Epithelial cell of prostate (primary cell): ENCODE results near the gene MED13.
A peak's percentile ranks its signal among the peaks of the same experiment; 100 is the strongest.

ENCODE experiments used
- DNase-seq: peaks from one replicate; pipeline ENCODE4 v3.0.0-alpha.2; 2011; ENCODE audit warnings: low read depth, low spot score
- H3K27ac ChIP-seq: fragments of 450-650 bp; 2 replicates; pipeline ENCODE4 v1.5.1; 2017; ENCODE audit warnings: mild to moderate bottlenecking

Gene MED13

GRCh38 chr17:62062302-62062701 lies 2.8 kb downstream of the MED13 start:
- H3K27ac ChIP-seq: peak overlapping the region; percentile 94
- no peak for DNase-seq

- no peak for DNase-seq
- no peak overlapping the region for H3K27ac ChIP-seq
Observed at GRCh38 chr17:62059414-62059813, 5.7 kb downstream of the MED13 start.

DNA sequence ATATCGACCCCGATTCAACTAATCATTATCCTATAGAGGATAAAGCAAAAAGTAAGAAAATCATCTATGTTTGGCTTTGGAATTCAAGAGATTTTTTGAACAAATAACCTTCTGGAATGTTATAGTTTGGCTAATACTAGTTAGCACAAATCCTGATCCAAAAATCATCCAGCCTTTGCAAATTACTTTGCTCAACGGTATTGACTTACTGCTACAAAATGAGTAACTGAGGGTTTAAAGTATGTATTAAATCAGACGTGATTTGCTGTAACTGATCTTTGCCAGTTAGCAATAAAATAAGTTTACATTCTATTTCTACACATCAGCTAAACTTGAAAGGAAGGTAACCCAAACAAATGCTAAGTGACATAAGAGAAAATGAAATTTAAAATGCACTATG lies 6.5 kb downstream of the MED13 start:
- H3K27ac ChIP-seq: no peak overlapping the region
- DNase-seq: no peak

DNA sequence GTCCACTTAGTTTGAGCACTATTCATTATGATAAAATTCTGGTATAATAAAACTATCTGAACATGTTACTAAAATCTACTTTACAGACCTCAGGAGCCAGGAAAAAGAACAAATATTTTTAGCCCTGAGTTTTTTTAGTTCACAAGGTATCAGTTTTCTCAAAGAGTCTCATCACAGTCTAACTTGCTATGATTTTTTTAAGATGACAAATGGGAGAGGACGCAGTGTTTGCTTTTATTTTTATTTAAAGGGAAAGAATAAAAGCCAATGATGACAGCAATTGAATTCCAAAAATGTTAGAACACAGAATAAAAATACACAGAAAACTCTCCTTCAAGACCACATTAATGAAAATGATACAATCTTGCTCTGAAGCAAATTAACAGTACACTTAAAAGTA lies 7.4 kb downstream of the MED13 start:
- DNase-seq: no peak
- H3K27ac ChIP-seq: no peak overlapping the region

- peak overlapping the region; percentile 1 for H3K27ac ChIP-seq
- DNase-seq: no peak
Observed at GRCh38 chr17:62052765-62053338, 12.2 kb downstream of the MED13 start.

DNA sequence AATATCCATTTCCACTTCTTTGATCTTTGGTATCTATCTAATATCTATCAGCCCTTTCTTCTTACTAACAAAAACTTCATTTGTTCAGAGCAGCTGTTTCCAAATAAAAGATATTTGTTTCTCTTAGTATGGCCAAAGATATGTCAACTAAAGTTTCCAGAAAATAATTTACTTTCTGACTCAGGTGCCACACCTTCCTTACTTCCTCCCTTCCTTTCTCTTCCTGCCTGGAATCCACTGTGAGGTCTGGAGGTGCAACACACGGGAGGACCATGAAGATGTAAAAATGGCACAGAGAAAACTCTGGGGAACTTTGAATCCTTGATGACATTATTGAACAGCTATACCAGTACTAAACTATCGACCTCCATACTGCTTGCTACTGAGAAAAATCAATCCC lies 14.0 kb downstream of the MED13 start:
- DNase-seq: no peak
- H3K27ac ChIP-seq: peak overlapping the region; percentile 65

DNA sequence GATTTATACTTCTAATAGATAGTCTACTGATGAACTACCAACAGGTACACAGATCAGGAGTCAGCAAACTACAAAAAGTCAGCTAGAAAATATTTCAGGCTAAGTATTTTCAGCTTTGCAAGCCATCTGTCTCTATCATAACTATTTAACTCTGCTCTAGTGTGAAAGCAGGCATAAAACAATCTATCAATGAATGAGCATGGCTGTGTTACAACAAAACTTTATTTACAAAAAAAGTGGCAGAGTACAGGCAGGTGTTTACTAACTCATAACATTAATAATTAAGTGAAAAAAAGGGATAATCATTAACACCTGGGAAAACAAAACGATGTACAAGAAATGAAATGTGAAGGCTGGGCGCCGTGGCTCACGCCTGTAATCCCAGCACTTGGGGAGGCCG lies 15.8 kb downstream of the MED13 start:
- no peak overlapping the region for H3K27ac ChIP-seq
- DNase-seq: no peak

GRCh38 chr17:62048262-62048661 lies 16.8 kb downstream of the MED13 start:
- no peak for DNase-seq
- no peak overlapping the region for H3K27ac ChIP-seq

GRCh38 chr17:62045517-62045916 lies 19.6 kb downstream of the MED13 start:
- no peak for DNase-seq
- no peak overlapping the region for H3K27ac ChIP-seq

DNA sequence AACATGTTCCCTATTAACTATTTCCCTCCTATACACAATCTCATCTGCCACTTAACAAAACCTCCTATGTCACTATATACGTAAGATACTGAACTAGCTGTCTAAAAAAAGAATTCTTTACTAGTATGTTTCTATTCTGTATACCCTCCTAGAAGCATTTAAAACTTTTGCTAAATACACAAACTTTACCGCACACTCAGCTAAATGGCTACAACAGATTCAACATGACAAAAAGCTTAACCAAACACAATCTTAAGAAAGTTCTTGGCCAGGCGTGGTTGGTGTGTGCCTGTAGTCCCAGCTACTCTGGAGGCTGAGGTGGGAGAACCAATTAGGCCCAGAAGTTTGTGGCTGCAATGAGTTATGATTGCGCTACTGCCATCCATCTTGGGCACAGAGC lies 20.0 kb downstream of the MED13 start:
- no peak for DNase-seq
- no peak overlapping the region for H3K27ac ChIP-seq

GRCh38 chr17:62043602-62044001 lies 21.5 kb downstream of the MED13 start:
- H3K27ac ChIP-seq: no peak overlapping the region
- no peak for DNase-seq

DNA sequence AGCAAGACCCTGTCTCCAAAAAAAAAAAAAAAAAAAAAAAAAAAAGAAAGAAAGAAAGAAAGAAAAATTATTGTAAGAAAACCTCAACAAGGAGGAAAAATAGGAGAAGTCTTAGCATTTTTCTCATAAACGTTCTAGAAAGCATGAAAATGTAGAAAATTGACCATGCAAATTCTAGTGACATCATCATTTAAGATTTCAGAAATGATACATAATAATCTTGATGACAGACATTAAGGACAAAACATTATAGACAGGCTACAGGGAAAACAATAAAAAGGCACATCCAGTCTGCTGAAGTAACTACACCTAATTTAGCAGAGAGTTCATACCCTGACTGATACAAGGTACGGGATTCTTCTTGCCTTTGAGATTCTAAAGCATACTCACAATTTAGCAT lies 21.9 kb downstream of the MED13 start:
- H3K27ac ChIP-seq: no peak overlapping the region
- DNase-seq: no peak

DNA sequence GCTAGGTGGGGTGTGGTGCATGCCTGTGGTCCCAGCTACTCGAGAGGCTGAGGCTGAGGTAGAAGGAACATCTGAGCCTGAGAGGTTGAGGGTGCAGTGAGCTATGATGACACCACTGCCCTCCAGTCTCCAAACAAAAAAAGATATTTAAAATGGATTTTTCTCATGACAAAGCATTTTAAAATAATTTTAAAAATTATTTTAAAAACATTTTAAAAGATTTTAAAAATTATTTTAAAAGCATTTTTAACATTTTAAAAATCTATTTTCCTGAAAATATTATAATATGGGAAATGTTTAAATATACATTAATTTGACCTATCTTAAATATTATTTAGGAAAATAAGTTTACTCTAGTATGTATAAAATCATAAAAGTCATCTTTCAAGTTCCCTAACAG lies 26.8 kb downstream of the MED13 start:
- no peak for DNase-seq
- H3K27ac ChIP-seq: no peak overlapping the region

DNA sequence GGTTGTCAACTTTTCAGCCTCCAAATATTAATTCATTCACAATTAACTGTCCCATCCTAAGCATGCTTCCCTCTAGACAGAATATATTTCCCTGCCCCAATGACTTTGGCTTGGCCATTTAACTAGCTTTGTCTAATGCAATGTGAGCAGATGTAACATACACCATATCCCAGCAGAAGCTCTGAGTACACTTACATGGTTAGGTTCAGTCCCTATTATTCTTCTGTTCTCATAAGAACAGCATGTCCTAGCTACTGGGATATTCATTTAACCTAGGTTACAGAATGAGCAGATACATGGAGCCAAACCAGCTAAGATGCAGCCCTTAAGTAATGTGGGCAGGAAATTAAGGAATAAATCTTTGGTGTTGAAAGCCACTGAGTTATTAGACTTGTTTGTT lies 31.8 kb downstream of the MED13 start:
- H3K27ac ChIP-seq: no peak overlapping the region
- no peak for DNase-seq

- H3K27ac ChIP-seq: no peak overlapping the region
- no peak for DNase-seq
Observed at GRCh38 chr17:62032480-62032879, 32.6 kb downstream of the MED13 start.

- H3K27ac ChIP-seq: no peak overlapping the region
- no peak for DNase-seq
Observed at GRCh38 chr17:62030264-62030663, 34.8 kb downstream of the MED13 start.

- no peak for DNase-seq
- H3K27ac ChIP-seq: no peak overlapping the region
Observed at GRCh38 chr17:62024866-62025265, 40.2 kb downstream of the MED13 start.

DNA sequence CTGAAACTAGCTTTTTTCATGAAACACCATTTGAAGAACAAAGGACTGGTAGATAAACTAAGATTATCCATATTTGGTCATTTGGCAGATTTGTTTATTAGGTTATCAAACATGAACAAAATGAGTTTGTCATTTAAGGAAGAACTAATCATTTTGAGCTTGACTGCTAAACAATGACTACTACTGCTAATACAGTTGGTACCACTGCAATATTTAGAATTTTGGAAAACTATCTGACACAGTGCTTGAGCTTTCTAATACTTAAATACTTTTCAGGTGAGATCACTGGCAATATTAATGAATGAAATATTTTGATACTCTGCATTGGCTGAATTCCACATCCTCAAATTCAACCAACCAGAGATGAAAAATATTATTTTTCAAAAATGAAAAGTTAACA lies 47.2 kb downstream of the MED13 start:
- DNase-seq: no peak
- H3K27ac ChIP-seq: peak overlapping the region; percentile 20

DNA sequence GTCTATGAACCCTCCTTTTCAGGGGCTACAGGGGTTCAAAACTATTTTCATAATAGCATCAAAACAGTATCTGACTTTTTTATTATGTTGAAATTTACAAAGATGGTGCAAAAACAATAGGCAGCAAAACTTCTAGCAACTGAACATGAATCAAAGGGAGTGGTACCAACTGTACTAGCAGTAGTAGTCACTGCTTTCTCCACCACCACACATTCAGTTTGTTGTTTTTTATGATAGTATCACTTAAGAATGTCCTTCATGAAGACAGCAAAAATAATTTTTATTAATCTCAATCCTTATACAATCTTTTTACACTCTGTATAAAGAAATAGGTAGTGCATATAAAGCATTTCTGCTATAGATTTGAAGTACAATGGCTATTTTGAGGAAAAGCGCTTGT lies 47.6 kb downstream of the MED13 start:
- no peak for DNase-seq
- H3K27ac ChIP-seq: peak overlapping the region; percentile 20

- no peak for DNase-seq
- H3K27ac ChIP-seq: no peak overlapping the region
Observed at GRCh38 chr17:62014526-62014925, 50.6 kb downstream of the MED13 start.

- H3K27ac ChIP-seq: no peak overlapping the region
Observed at GRCh38 chr17:62009220-62009619, 55.9 kb downstream of the MED13 start.

GRCh38 chr17:62008294-62008693 lies 56.8 kb downstream of the MED13 start:
- no peak for DNase-seq
- H3K27ac ChIP-seq: no peak overlapping the region

More at GRCh38 chr17:62009220-62009619, 55.9 kb downstream of the MED13 start:
- no peak for DNase-seq

DNA sequence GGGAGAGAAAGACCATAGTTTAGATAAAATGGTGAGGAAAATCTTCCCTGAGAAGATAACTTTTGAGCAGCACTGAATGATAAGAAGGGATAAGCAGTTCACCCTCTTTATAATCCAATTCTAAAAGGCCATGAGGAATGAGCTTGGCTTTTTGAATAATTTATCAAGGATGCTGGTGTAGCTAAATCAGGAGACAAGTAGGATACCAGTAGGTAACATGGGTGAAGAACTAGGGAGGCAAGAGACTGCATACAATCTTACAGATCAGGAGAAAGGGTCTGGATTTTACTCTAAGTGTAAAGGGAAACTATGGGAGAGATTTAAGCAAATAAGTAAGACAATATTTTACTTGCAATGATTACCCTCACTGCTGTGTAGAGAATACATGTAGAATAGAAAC lies 60.7 kb downstream of the MED13 start:
- DNase-seq: no peak
- H3K27ac ChIP-seq: no peak overlapping the region
